Smooth muscle cell of trachea (primary cell): ENCODE measurements around the gene ARVCF. TPM values are rescaled to one million over a fixed set of nuclear protein-coding genes. Genes with fewer than 3 reads are reported as not detected.

ENCODE experiments used
- total RNA-seq: library from RNA; depleted of rRNA; stranded (reverse); fragments of >200 nt; gene quantifications from 2 replicates; pipeline ENCODE4 v1.2.1, GENCODE V29; 2014

The ARVCF gene, protein sequence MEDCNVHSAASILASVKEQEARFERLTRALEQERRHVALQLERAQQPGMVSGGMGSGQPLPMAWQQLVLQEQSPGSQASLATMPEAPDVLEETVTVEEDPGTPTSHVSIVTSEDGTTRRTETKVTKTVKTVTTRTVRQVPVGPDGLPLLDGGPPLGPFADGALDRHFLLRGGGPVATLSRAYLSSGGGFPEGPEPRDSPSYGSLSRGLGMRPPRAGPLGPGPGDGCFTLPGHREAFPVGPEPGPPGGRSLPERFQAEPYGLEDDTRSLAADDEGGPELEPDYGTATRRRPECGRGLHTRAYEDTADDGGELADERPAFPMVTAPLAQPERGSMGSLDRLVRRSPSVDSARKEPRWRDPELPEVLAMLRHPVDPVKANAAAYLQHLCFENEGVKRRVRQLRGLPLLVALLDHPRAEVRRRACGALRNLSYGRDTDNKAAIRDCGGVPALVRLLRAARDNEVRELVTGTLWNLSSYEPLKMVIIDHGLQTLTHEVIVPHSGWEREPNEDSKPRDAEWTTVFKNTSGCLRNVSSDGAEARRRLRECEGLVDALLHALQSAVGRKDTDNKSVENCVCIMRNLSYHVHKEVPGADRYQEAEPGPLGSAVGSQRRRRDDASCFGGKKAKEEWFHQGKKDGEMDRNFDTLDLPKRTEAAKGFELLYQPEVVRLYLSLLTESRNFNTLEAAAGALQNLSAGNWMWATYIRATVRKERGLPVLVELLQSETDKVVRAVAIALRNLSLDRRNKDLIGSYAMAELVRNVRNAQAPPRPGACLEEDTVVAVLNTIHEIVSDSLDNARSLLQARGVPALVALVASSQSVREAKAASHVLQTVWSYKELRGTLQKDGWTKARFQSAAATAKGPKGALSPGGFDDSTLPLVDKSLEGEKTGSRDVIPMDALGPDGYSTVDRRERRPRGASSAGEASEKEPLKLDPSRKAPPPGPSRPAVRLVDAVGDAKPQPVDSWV
- total RNA-seq, result 10.3 and 16.4 TPM in 2 replicates

DNA sequence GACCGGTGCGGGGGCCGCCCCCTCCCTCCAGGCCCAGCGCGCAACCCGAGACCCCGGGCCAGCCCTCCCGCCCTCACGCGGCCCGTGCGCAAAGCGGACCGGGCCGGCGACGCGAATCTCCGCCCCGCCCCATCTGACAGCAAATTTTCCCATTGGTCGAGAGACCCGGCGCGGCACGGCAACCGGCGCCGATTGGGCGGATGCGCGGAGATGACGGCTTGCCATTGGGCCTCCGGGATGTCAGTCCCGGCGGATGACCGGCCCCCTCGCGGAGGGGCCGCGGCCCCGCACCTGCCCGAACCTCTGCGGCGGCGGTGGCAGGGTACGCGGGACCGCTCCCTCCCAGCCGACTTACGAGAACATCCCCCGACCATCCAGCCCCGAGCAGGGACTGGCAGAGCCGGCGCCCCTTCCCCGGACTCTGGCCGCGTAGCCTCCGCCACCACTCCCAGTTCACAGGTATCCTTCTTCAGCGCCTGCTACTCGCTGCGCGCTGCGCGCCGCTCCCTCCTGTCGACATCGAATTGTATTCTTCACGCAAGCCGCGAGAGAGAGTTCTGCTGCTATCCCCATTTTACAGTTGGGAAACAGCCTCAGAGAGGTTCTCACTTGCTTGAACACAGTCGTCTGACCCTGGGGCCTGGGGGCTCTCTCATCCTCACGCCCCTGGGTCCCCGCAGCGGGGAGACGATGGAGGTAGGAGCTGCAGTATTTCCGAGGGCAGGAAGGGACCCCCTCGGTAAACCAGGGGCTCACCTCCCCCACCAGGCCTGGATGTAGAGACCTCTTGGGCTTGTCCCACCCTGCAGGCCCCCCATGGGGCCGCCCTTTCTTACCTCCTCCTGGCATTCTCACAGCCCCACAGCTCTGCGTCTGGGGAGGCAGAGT lies at the start of gene ARVCF:
Gene ARVCF (minus strand): TSS at position 90 of the 888 bp plus-strand sequence. CDS start 26,029 bp downstream, outside the sequence.

DNA sequence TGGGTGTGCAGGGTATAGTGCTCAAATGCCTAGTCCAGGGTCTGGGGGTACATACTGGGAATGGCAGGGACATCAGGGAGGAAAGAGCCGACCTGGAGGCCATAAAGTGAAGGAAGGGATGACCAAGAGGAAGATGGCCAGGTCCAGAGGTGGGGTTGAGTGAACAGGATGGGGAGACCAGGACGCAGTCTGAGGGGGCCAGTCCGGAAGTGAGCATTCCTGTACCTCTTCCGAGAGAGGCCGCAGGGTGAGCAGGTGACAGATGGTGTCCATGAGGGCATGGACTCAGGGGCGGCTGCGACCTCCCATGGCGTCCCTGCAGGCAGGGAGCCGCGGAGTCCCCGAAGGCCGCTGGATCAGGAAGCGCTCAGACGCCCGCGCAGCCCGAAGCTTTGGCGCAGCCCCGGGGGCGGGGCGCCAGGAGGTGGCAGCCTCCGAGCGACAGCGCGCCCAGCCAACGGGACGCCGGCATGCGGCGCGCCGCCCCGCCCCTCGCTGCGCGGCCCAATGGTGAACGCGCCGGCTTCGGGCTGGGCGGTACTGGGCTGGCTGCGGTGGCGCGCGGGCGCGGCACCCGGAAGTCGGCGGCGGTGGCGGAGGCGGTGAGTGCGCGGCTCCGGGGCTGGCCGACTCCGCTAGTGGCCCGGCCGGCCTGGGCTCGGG lies 4.0 kb upstream of the ARVCF start, which contains the start of gene TANGO2:
Gene TANGO2 (plus strand): TSS at position 578 of the 663 bp plus-strand sequence. CDS start 15,689 bp downstream, outside the sequence.

GRCh38 chr22:19941365-19942082 lies 75.1 kb downstream of the ARVCF start, which contains the start of the genes COMT and TXNRD2:
Gene COMT, plus strand, starts transcription at chr22:19941772. Its CDS starts 20,755 bp downstream, at chr22:19962527.
Gene TXNRD2, minus strand, starts transcription at chr22:19941818. Its CDS starts 15 bp downstream, at chr22:19941803.

Other genes starting within 250 kb of the ARVCF start
- 7.1 and 7.9 TPM in 2 replicates for gene GNB1L, start 161.9 kb downstream of the ARVCF start, total RNA-seq
- 6.8 and 10.1 TPM in 2 replicates for gene RTL10, start 161.9 kb downstream of the ARVCF start, total RNA-seq
- gene COMT, start 75.1 kb downstream of the ARVCF start, total RNA-seq, result 194 and 410 TPM in 2 replicates
- 16.5 and 28.5 TPM in 2 replicates for gene TXNRD2, start 75.0 kb downstream of the ARVCF start, total RNA-seq
- 42.6 and 62.0 TPM in 2 replicates for gene TANGO2, start 4.3 kb upstream of the ARVCF start, total RNA-seq
- gene DGCR8, start 63.4 kb upstream of the ARVCF start, total RNA-seq, result 19.5 and 23.3 TPM in 2 replicates
- gene RANBP1, start 99.3 kb upstream of the ARVCF start, total RNA-seq, result 132 and 263 TPM in 2 replicates
- 35.2 and 56.6 TPM in 2 replicates for gene TRMT2A, start 100.4 kb upstream of the ARVCF start, total RNA-seq
- gene ZDHHC8, start 115.0 kb upstream of the ARVCF start, total RNA-seq, result 11.6 and 21.2 TPM in 2 replicates
- gene CCDC188, start 134.2 kb upstream of the ARVCF start, total RNA-seq, result 0.15 TPM in 1 of 2 replicates, not detected in the other